ENCODE results near the gene GOLGA2. TPM values are rescaled to one million over a fixed set of nuclear protein-coding genes. Genes with fewer than 3 reads are reported as not detected.

Gene GOLGA2
- total RNA-seq, 4 donors from 2014 or later, result 68.9 to 84.6 (median 78.5) TPM

- Histone ChIP-seq H3K4me1 (no peaks in the 10 kb centered on the region), H3K4me3 (no peak overlapping the region), H3K27me3 (peaks cover 15 to 22% (median 17%) of the 10 kb centered on the region in 3 donors), H3K36me3 (peaks cover 0 to 20% of the 10 kb centered on the region in 2 donors), H3K9me3 (no peaks in the 10 kb centered on the region), H3K27ac (no peak overlapping the region)
- intact Hi-C loops (cut with DNase I; ENCODE audit: low total_unique reads), result no loop called here
- ATAC-seq, result no peak
- DNase-seq, result no peak
- no peak for TF ChIP-seq POLR2A (IDR thresholded peaks at IDR 0.05)
- no peak for TF ChIP-seq CTCF (IDR thresholded peaks at IDR 0.05 in 4 of 5, conservative IDR thresholded peaks at IDR 0.05 in 1 of 5)
- in situ Hi-C loops (cut with MboI; ENCODE audit: low sequenced_read_pairs in 4 of 4), result no loop called here
Measured at GRCh38 chr9:128253140-128253990, 22.4 kb downstream of the GOLGA2 start.

GRCh38 chr9:128252317-128253139, 23.3 kb downstream of the GOLGA2 start:
- DNase-seq, result no peak
- Histone ChIP-seq H3K9me3 (no peaks in the 10 kb centered on the region), H3K4me1 (no peaks in the 10 kb centered on the region), H3K27me3 (peaks cover 15 to 22% (median 17%) of the 10 kb centered on the region in 3 donors), H3K4me3 (no peak overlapping the region), H3K27ac (no peak overlapping the region), H3K36me3 (peaks cover 0 to 12% of the 10 kb centered on the region in 2 donors)
- intact Hi-C loops (cut with DNase I; ENCODE audit: low total_unique reads), result no loop called here
- TF ChIP-seq POLR2A (IDR thresholded peaks at IDR 0.05) (no peak), CTCF (IDR thresholded peaks at IDR 0.05 in 4 of 5, conservative IDR thresholded peaks at IDR 0.05 in 1 of 5) (no peak)
- ATAC-seq, result no peak
- in situ Hi-C loops (cut with MboI; ENCODE audit: low sequenced_read_pairs in 4 of 4), result no loop called here

- Histone ChIP-seq H3K27me3 (peaks cover 15 to 22% (median 17%) of the 10 kb centered on the region in 3 donors), H3K9me3 (no peaks in the 10 kb centered on the region), H3K27ac (no peak overlapping the region), H3K36me3 (peaks cover 0 to 4% of the 10 kb centered on the region in 2 donors), H3K4me3 (no peak overlapping the region), H3K4me1 (no peaks in the 10 kb centered on the region)
- in situ Hi-C loops (cut with MboI; ENCODE audit: low sequenced_read_pairs in 4 of 4) (no loop called here), intact Hi-C loops (cut with DNase I; ENCODE audit: low total_unique reads) (no loop called here)
- no peak for TF ChIP-seq CTCF (IDR thresholded peaks at IDR 0.05 in 4 of 5, conservative IDR thresholded peaks at IDR 0.05 in 1 of 5)
- TF ChIP-seq POLR2A (IDR thresholded peaks at IDR 0.05), result no peak
- no peak for DNase-seq
- no peak for ATAC-seq
Measured at GRCh38 chr9:128251732-128252100, 24.1 kb downstream of the GOLGA2 start.

- in situ Hi-C loops (cut with MboI; ENCODE audit: low sequenced_read_pairs in 4 of 4) (no loop called here), intact Hi-C loops (cut with DNase I; ENCODE audit: low total_unique reads) (no loop called here)
- DNase-seq (no peak), ATAC-seq (no peak)
- H3K27ac ChIP-seq, result no peak overlapping the region
- no peaks in the 10 kb centered on the region for H3K9me3 ChIP-seq
- peak overlapping the region in 3 of 4 donors; percentile 17 to 41 (median 31) for H3K4me3 ChIP-seq
- peaks cover 15 to 22% (median 17%) of the 10 kb centered on the region in 3 donors for H3K27me3 ChIP-seq
- peaks cover 0 to 3% of the 10 kb centered on the region in 2 donors for H3K36me3 ChIP-seq
- no peaks in the 10 kb centered on the region for H3K4me1 ChIP-seq
- TF ChIP-seq POLR2A (IDR thresholded peaks at IDR 0.05), result no peak
- TF ChIP-seq CTCF (IDR thresholded peaks at IDR 0.05 in 4 of 5, conservative IDR thresholded peaks at IDR 0.05 in 1 of 5), result no peak
Measured at GRCh38 chr9:128250839-128251731, 24.7 kb downstream of the GOLGA2 start.
